Measurements from ENCODE around the gene TRDN.

DNA sequence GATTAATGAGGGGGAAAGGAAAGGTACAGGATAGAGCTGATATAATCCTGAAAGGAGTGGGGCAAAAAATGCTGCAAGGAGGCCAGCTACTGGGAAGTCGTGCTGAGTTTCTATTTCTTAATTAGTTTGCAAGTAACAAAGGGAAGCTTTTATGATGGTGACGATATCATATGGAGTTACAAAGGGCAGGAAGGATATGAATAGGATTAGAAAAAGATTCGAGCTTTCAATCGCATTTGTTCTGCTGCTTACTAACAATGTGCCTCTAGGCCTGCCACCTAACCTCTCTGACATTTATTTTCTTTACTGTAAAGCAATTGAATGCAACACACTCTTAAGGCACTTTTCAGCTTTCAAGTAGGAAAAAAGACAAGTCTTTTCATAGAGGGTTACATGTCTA lies 421.5 kb downstream of the TRDN start:
- TF ChIP-seq MXD4 (CRISPR knock-in tag; IDR thresholded peaks at IDR 0.05; ENCODE audit: borderline replicate concordance) (no peak), EMX1 (CRISPR knock-in tag; IDR thresholded peaks at IDR 0.05) (no peak), CTCF (IDR thresholded peaks at IDR 0.05) (no peak), NFYB (CRISPR knock-in tag; conservative IDR thresholded peaks at IDR 0.05; ENCODE audit: low read depth) (no peak), ZNF232 (CRISPR knock-in tag; IDR thresholded peaks at IDR 0.05) (no peak), TEAD4 (CRISPR knock-in tag; IDR thresholded peaks at IDR 0.05) (no peak)
- TF ChIP-seq, protein P1, sequence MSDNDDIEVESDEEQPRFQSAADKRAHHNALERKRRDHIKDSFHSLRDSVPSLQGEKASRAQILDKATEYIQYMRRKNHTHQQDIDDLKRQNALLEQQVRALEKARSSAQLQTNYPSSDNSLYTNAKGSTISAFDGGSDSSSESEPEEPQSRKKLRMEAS (CRISPR knock-in tag; IDR thresholded peaks at IDR 0.05) = no peak
- TF ChIP-seq, protein P2, sequence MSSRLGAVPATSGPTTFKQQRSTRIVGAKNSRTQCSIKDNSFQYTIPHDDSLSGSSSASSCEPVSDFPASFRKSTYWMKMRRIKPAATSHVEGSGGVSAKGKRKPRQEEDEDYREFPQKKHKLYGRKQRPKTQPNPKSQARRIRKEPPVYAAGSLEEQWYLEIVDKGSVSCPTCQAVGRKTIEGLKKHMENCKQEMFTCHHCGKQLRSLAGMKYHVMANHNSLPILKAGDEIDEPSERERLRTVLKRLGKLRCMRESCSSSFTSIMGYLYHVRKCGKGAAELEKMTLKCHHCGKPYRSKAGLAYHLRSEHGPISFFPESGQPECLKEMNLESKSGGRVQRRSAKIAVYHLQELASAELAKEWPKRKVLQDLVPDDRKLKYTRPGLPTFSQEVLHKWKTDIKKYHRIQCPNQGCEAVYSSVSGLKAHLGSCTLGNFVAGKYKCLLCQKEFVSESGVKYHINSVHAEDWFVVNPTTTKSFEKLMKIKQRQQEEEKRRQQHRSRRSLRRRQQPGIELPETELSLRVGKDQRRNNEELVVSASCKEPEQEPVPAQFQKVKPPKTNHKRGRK (CRISPR knock-in tag; IDR thresholded peaks at IDR 0.05; ENCODE audit: borderline replicate concordance) = no peak
